Neural crest cell (in vitro differentiated cells): Measurements from ENCODE around the gene DCST2. TPM values are rescaled to one million over a fixed set of nuclear protein-coding genes. Genes with fewer than 3 reads are reported as not detected.
A peak's percentile ranks its signal among the peaks of the same experiment; 100 is the strongest.
"Not testable (repeated sequence)": the region's sequence is repeated elsewhere in the genome, so short reads cannot be mapped to it uniquely, and the experiment has no call there.

ENCODE experiments used
- DNase-seq: peaks from one replicate; pipeline ENCODE4 v3.0.0; 2021; ENCODE audit warnings: low read depth, mixed read lengths, low spot score
- H3K27ac Mint-ChIP-seq: one replicate; pipeline ENCODE4 v1.8.0; 2021; ENCODE audit warnings: mild to moderate bottlenecking, mixed read lengths; ENCODE audit not compliant: unreplicated experiment
- H3K27me3 Mint-ChIP-seq: 2 replicates; pipeline ENCODE4 v1.8.0; 2021; ENCODE audit warnings: low read depth, mild to moderate bottlenecking, mixed read lengths
- H3K36me3 Mint-ChIP-seq: 2 replicates; pipeline ENCODE4 v1.8.0; 2021; ENCODE audit warnings: low read depth, mild to moderate bottlenecking, mixed read lengths
- H3K4me1 Mint-ChIP-seq: 2 replicates; pipeline ENCODE4 v1.8.0; 2021; ENCODE audit warnings: mixed read lengths
- H3K4me3 Mint-ChIP-seq: one replicate; pipeline ENCODE4 v1.8.0; 2021; ENCODE audit warnings: mild to moderate bottlenecking, mixed read lengths
- H3K9me3 Mint-ChIP-seq: 2 replicates; pipeline ENCODE4 v1.8.0; 2021; ENCODE audit warnings: mixed read lengths
- total RNA-seq: library from RNA; stranded (reverse); gene quantifications from 2 replicates; pipeline ENCODE4 v1.2.1, GENCODE V29; 2021
- TF ChIP-seq, protein P1 (sequence below): fragments of 200-600 bp; sonication (generic); conservative IDR thresholded peaks from 2 replicates; pipeline ENCODE4 v1.5.0; 2021; ENCODE audit warnings: antibody characterized with exemption, mild to moderate bottlenecking

The DCST2 gene
- total RNA-seq, 1 donor from 2014 or later = 1.3 TPM

- peak overlapping the region; percentile 68 for H3K4me3 Mint-ChIP-seq
- H3K27ac Mint-ChIP-seq, DNase-seq: not testable (repeated sequence)
These were observed 38.1 kb downstream of the DCST2 start for GRCh38 chr1:154995301-154995983.

DNA sequence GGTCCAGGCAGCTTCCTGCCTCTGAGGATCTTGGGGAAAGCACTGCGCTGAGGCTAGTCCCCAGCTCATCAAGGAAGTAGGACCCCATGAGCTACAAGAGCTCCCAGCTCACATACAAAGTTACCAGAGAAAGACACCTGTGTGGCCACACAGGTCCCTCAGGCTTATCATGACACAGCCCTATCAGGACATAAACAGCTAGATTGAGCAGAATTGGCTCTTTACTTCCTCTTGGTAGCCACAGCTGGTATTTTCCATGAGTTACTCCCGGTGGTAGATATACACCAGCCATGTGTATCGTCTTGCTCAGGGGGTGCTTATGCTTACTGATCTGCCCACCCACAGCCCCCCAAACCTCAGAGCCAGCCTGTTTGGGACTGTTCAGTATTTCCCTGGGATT lies 39.0 kb downstream of the DCST2 start:
- Mint-ChIP-seq H3K36me3 (peaks cover 3% of the 10 kb centered on the region), H3K27me3 (no peaks in the 10 kb centered on the region), H3K27ac (no peak overlapping the region), H3K4me1 (peaks cover 10% of the 10 kb centered on the region), H3K9me3 (no peaks in the 10 kb centered on the region), H3K4me3 (peak overlapping the region; percentile 68)
- no peak for DNase-seq
- TF ChIP-seq, protein P1, sequence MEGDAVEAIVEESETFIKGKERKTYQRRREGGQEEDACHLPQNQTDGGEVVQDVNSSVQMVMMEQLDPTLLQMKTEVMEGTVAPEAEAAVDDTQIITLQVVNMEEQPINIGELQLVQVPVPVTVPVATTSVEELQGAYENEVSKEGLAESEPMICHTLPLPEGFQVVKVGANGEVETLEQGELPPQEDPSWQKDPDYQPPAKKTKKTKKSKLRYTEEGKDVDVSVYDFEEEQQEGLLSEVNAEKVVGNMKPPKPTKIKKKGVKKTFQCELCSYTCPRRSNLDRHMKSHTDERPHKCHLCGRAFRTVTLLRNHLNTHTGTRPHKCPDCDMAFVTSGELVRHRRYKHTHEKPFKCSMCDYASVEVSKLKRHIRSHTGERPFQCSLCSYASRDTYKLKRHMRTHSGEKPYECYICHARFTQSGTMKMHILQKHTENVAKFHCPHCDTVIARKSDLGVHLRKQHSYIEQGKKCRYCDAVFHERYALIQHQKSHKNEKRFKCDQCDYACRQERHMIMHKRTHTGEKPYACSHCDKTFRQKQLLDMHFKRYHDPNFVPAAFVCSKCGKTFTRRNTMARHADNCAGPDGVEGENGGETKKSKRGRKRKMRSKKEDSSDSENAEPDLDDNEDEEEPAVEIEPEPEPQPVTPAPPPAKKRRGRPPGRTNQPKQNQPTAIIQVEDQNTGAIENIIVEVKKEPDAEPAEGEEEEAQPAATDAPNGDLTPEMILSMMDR = no peak

More at GRCh38 chr1:154995301-154995983, 38.1 kb downstream of the DCST2 start:
- not testable (repeated sequence) for H3K36me3 Mint-ChIP-seq, H3K27me3 Mint-ChIP-seq, H3K9me3 Mint-ChIP-seq
- peaks cover 18% of the 10 kb centered on the region for H3K4me1 Mint-ChIP-seq
- TF ChIP-seq, protein P1 = peak; percentile 54

GRCh38 chr1:154994269-154994587 lies 39.4 kb downstream of the DCST2 start:
- Mint-ChIP-seq H3K36me3 (peaks cover 4% of the 10 kb centered on the region), H3K27me3 (no peaks in the 10 kb centered on the region), H3K4me1 (peaks cover 10% of the 10 kb centered on the region), H3K9me3 (no peaks in the 10 kb centered on the region), H3K27ac (no peak overlapping the region), H3K4me3 (peak overlapping the region; percentile 68)
- TF ChIP-seq, protein P1 = no peak
- DNase-seq = no peak

GRCh38 chr1:154993572-154994268 lies 39.9 kb downstream of the DCST2 start, which contains the start of gene LENEP:
TSS of gene LENEP (plus strand) at chr1:154993586. CDS start at chr1:154993608, 22 bp downstream.
- DNase-seq = no peak
- Mint-ChIP-seq H3K4me3 (peak within 1 kb of the TSS; percentile 68), H3K4me1 (peaks cover 9% of the 10 kb centered on the region), H3K27me3 (no peaks in the 10 kb centered on the region), H3K9me3 (no peaks in the 10 kb centered on the region), H3K27ac (no peak within 1 kb of the TSS), H3K36me3 (peaks cover 7% of the 10 kb centered on the region)
- TF ChIP-seq, protein P1 = no peak

DNA sequence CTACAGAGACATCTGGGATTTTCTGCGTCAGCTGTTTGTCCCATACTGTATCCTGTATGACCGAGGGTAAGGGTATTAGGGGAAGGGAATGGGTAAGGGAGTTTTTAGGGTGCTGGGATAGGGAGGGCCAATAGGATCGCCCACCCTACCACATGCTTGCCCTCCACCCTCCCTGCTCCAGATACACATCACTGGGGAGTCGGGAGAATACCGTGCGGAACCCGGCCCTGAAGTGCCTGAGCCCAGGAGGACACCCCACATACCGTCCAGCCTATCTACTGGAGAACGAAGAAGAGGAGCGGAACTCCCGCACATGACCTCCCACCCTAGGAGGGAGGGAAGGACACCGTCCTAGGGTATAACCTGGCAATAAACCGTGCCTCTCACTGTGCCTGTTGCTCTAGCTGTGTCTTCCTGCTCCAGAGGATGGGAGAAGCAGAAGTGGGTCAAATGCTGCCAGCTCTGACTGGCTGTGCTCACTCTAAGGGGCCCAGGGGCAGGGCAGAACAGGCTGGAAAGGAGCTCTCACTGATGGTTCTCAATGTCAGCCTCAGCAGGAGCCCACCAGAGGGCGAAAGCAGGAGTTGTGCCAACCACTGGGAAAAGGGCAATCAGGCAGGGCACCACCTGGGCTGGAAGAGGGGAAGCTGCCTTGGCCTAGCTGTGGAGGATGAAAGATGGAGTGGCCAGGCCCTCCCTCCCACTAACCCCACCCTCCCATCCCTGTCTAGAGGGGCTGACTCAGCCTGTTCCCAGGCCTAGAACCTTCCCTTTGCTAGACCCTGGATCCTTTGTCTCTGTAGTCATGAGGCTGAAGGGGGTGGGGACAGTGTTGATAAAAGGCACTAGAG lies 40.6 kb downstream of the DCST2 start:
- no peak for DNase-seq
- no peaks in the 10 kb centered on the region for H3K9me3 Mint-ChIP-seq
- no peaks in the 10 kb centered on the region for H3K27me3 Mint-ChIP-seq
- TF ChIP-seq, protein P1 = peak; percentile 21
- H3K36me3 Mint-ChIP-seq = peaks cover 7% of the 10 kb centered on the region
- H3K4me3 Mint-ChIP-seq = peak overlapping the region; percentile 67
- H3K4me1 Mint-ChIP-seq = peaks cover 9% of the 10 kb centered on the region
- H3K27ac Mint-ChIP-seq = no peak overlapping the region
